Activated CD4-positive, CD25-positive, alpha-beta regulatory T cell treated with anti-CD3 and anti-CD28 coated beads, Interleukin-2, amount 50 U/mL, for 24 hours (primary cell): ENCODE results near the gene RAP1A.
"Not testable (repeated sequence)": the region's sequence is repeated elsewhere in the genome, so short reads cannot be mapped to it uniquely, and the experiment has no call there.

Source experiments
- ATAC-seq, 2 donors: fragments of 150-1000 bp; cut with Tn5 transposase; one replicate each; pipeline ENCODE4 v1.10.0; 2021; ENCODE audit warnings: mild to moderate bottlenecking in 1 of 2, moderate library complexity in 1 of 2

The RAP1A gene

GRCh38 chr1:111669268-111669667 is 49.7 kb downstream of the RAP1A start:
- no peak for ATAC-seq

DNA sequence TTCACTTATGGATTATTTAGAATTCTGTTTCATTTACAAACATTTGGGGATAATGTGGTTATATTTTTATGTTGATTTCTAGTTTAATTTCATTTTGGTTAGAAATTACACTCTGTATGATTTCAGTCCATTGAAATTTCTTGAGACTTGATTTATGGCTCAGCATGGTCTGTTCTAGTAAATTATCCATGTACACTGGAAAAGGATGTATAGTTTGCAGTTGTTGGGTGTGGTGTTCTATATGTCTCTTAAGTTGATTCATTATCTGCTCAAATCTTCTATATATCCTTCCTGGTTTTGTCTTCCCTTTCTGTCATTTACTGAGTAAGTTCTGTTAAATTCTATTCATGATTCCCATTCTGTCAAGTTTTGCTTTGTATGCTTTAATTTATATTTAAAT is 52.3 kb downstream of the RAP1A start:
- ATAC-seq, result no peak

DNA sequence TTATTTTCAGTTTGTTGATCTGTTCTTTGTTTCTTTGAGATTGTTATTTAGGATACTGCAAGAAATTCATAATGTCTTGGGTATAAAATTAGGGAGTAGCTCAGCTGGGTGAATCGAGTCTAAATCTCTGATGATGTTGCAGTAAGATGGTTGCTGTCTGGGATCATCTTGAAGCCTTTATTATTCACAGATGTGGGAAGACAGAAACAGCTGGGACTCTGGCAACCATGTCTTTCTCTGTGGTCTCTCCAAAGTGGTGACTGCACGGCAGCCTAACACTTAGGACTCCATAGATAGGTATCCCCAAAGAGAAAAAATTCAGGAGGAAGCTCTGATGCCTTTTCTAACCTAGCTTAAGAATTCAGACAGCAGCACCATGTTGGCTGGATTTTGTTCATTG is 52.7 kb downstream of the RAP1A start:
- ATAC-seq, result no peak

GRCh38 chr1:111677604-111678003 is 58.0 kb downstream of the RAP1A start:
- ATAC-seq, result no peak

DNA sequence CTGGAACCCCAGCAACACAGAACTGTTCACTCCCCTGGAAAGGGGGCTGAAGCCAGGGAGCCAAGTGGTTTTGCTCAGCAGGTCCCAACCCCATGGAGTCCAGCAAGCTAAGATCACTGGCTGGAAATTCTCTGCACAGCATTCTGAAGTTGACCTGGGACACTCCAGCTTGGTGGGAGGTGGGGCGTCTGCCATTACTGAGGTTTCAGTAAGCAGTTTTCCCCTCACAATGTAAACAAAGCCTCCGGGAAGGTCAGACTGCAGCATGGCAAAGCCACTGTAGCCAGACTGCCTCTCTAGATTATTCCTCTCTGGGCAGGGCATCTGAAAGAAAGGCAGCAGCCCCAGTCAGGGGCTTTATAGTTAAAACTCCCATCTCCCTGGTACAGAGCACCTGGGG is 60.0 kb downstream of the RAP1A start:
- ATAC-seq, result no peak

GRCh38 chr1:111680212-111680800 is 60.7 kb downstream of the RAP1A start:
- ATAC-seq, result not testable (repeated sequence)

DNA sequence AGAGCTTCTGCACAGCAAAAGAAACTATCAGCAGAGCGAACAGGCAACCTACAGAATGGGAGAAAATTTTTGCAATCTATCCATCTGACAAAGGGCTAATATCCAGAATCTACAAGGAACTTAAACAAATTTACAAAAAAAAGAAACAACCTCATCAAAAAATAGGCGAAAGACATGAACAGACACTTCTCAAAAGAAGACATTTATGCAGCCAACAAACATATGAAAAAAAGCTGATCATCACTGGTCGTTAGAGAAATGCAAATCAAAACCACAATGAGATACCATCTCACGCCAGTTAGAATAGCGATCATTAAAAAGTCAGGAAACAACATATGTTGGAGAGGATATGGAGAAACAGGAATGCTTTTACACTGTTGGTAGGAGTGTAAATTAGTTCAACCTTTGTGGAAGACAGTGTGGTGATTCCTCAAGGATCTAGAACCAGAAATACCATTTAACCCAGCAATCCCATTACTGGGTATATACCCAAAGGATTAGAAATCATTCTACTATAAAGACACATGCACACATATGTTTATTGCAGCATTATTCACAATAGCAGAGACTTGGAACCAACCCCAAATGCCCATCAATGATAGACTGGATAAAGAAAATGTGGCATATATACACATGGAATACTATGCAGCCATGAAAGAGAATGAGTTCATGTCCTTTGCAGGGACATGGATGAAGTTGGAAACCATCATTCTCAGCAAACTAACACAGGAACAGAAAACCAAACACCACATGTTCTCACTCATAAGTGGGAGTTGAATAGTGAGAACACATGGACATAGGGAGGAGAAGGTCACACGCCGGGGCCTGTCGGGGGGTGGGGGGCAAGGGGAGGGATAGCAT is 65.9 kb downstream of the RAP1A start:
- ATAC-seq, result not testable (repeated sequence)

DNA sequence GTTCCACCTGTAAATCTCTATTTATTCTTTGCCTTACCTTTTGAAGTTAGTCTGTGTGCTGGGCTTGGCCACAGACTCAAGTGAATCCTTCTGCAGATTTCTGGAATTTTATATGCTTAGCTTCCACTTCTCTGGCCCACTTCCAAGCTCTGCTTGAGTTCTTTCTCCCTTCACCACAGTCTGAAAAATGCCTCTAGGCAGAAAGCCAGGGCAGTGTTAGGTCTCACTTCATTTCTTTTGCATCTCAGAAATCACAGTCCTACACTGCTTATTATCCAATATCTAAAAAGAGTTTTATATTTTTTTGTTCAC is 70.7 kb downstream of the RAP1A start:
- ATAC-seq, result no peak

- no peak for ATAC-seq
These were observed 72.3 kb downstream of the RAP1A start for GRCh38 chr1:111691886-111692285.

GRCh38 chr1:111695801-111696200 is 76.2 kb downstream of the RAP1A start:
- no peak for ATAC-seq

- no peak for ATAC-seq
These were observed 76.7 kb downstream of the RAP1A start for GRCh38 chr1:111696330-111696729.

DNA sequence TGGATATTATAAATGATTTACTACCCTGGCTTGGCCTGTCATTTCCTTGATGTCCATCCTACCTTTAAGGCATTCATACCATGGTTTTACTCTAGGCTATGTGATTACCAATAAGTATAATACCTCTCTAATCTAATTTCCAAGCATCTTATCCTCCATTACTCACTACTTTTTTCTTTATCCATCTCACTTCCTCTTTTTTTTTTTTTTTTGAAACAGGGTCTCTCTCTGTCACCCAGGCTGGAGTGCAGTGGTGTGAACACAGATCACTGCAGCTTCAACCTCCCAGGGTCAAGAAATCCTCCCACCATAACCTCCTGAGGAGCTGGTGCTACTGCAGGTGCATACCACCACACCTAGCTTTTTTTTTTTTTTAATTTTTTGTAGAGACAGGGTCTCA is 79.7 kb downstream of the RAP1A start:
- ATAC-seq, result no peak

DNA sequence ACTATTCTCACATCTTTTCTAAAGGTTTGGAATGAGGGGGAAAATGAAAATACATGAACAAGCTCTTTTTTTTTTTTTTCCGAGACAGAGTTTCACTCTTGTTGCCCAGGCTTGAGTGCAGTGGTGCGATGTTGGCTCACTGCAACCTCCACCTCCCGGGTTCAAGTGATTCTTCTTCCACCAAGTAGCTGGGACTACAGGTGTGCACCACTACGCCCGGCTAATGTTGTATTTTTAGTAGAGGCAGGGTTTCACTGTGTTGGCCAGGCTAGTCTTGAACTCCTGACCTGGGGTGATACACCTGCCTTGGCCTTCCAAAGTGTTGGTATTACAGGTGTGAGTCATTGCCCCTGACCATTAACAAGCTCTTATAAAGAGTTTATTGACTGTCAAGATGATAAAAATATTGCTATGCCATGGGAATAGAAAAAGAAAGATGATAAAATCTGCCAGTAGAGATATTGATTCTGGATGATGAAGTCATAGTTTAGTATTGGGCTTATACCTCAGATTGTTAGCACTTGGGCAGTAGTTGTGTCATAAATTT is 83.0 kb downstream of the RAP1A start:
- ATAC-seq, result no peak

- ATAC-seq, result no peak
These were observed 84.7 kb downstream of the RAP1A start for GRCh38 chr1:111704240-111704639.

GRCh38 chr1:111704776-111705175 is 85.2 kb downstream of the RAP1A start:
- no peak for ATAC-seq

- no peak for ATAC-seq
These were observed 86.3 kb downstream of the RAP1A start for GRCh38 chr1:111705841-111706240.

DNA sequence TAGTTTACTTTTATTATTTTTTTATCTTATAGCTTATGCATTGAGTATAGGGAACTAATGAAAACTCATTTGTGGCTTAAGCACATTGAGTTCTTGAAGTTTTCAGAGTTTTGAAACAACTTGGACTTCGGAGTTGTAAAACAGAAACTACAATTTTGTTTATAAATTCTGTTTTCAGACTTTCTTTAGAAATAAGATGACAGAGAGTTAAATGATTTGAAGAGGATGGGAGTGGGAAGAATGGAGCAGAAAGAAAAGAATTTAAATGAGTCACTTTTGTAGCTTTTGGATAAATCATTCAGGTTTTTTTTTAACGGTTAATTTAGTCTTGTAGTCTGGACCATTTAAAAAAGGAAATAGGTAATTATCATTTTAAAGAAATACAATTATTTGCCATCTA is 87.3 kb downstream of the RAP1A start:
- ATAC-seq, result no peak

DNA sequence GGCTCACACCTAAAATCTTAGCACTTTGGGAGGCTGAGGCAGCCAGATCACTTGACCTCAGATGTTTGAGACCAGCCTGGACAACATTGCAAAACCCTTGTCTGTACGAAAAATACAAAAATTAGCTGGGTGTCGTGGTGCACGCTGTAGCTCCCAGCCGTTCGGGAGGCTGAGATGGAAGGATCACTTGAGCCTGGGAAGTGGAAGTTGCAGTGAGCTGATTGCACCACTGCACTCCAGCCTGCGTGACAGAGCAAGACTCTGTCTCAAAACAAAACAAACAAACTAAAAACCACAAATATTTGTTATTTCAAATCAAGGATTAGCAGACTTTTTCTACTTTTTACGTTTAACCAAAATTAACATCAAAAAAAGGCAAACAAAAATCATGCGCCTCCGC is 88.3 kb downstream of the RAP1A start:
- ATAC-seq, result no peak

DNA sequence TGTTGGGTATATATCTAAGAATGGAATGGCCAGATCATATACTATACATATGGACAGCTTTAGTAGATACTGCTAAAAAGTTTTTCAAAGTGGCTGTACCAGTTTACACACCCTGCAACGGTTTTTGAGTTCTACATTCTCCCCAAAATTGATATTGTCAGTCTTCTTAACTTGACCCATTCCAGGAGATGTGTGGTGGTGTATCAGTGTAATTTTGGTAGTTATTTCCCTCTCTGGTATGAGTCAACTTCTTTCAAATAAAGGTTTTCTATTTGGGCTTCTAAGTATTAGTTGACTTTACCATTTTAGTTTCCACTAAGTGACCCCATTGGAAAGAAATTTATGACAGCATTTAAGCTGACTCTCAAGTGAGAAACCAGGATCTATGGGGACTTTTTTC is 90.4 kb downstream of the RAP1A start:
- peak; percentile 32 to 69 for ATAC-seq

- ATAC-seq, result no peak
These were observed 96.7 kb downstream of the RAP1A start for GRCh38 chr1:111716333-111716732.

DNA sequence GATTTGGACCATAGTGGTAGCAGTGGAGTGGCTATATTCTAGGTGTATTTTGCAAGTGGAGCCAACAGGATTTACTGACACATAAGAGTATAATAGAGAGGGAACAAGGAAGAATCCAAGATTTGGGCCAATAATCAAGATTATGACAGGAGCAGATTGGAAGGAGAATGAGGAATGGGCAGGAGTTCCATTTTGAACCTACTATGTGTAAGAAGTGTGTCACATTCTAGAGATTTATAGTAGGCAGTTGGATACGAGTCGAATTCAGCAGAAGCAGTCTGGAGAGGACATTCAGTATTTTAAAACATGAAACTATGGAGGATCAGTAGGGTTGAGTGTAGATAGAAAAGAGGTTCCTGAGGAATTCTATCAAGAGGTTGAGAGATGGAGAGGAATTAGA is 97.9 kb downstream of the RAP1A start:
- no peak for ATAC-seq

- ATAC-seq, result no peak
These were observed 99.5 kb downstream of the RAP1A start for GRCh38 chr1:111719135-111719534.

DNA sequence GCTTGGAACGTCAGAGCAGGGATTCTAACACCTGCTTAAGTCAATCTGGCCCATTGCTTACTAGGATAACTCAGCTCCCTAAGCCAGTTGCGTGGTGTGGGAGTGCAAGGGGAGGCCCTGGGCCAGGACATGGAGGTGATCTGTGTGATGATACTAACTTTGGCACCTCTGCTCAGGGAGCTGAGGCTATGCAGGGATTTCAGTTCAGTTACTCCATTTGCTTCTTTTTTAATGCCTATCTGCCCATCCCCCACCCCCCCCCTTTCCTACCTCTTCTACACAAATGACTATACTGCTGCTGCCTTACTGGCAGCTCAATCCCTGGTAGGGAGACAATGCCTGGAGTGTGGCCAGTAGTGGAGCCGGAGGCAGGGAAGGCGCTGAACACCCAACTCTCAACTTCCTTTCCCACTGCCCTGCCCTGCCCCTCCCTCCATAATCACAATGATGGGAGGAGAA is 100.1 kb downstream of the RAP1A start:
- ATAC-seq, result no peak

DNA sequence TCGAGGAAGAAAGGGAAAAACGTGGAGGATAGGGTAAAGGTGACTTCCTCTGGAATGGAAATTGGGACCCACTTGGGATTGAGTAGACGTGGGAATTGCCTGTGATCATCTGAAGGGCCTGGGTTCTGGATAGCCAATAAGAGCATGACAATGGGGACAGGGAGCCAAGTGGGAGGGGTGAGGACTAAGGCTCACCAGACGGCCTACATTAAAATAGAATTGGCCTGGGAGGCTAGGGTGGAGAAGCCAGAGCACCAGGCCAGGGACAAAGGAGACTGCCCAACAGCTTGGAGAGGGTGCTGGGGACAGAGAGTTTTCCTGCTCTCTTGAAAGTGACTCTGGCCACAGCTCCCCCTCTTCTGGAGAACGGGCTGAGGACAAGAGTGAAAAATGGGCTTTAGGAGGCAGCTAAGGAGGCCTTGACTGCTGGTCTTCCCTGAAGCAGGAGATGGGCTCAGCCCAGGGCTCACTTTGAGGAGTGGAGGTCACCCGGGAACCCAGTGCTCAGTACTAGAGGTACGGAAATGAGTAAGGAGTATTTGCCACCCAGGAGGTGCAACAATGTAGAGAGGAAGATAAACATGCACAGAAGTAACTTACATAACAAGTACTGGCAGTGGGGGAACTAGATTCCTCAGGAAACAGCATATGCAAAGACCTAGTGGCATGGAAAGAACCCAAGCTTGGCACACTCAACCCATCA is 100.8 kb downstream of the RAP1A start:
- ATAC-seq, result no peak
